ENCODE results near the gene HDAC3.

DNA sequence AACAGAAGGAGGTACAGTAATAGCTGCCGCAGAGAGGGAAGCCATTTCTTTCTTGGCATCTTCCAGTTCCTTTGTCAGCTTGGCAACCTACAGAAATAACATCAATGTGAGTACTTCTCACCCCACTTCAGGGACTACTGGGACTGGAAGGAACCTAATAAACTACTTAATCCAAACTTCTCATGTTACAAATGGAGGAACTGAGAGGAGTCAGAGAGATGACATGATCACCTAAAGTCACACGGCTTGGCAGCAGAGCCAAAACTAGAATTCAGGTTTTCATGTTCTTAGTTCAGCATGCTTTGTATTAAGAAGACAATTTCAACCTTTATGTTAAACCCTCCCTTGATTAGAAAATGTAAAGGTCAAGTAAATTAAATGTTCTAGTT, 62.5 kb downstream of the HDAC3 start:
- TF ChIP-seq EZH2 (IDR thresholded peaks at IDR 0.05; ENCODE audit: borderline replicate concordance, insufficient read depth, low read depth, low read length, poor library complexity, severe bottlenecking), result no peak
- TF ChIP-seq, protein P1, sequence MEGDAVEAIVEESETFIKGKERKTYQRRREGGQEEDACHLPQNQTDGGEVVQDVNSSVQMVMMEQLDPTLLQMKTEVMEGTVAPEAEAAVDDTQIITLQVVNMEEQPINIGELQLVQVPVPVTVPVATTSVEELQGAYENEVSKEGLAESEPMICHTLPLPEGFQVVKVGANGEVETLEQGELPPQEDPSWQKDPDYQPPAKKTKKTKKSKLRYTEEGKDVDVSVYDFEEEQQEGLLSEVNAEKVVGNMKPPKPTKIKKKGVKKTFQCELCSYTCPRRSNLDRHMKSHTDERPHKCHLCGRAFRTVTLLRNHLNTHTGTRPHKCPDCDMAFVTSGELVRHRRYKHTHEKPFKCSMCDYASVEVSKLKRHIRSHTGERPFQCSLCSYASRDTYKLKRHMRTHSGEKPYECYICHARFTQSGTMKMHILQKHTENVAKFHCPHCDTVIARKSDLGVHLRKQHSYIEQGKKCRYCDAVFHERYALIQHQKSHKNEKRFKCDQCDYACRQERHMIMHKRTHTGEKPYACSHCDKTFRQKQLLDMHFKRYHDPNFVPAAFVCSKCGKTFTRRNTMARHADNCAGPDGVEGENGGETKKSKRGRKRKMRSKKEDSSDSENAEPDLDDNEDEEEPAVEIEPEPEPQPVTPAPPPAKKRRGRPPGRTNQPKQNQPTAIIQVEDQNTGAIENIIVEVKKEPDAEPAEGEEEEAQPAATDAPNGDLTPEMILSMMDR (IDR thresholded peaks at IDR 0.05), result no peak

All from B cell (primary cell).